ENCODE results near the gene ATXN1L.
"Not testable (repeated sequence)": the region's sequence is repeated elsewhere in the genome, so short reads cannot be mapped to it uniquely, and the experiment has no call there.

Gene ATXN1L

GRCh38 chr16:71845639-71846430 lies at the start of gene ATXN1L:
Gene ATXN1L (plus strand): TSS chr16:71845976. CDS start chr16:71849741, 3,765 bp downstream.
- in situ Hi-C loops (cut with HindIII; ENCODE audit: low sequenced_read_pairs): no loop called here

- in situ Hi-C loops (cut with HindIII; ENCODE audit: low sequenced_read_pairs): no loop called here
Observed at GRCh38 chr16:71796501-71797097, 49.2 kb upstream of the ATXN1L start.

GRCh38 chr16:71803305-71803690 lies 42.5 kb upstream of the ATXN1L start:
- in situ Hi-C loops (cut with HindIII; ENCODE audit: low sequenced_read_pairs): no loop called here

- in situ Hi-C loops (cut with HindIII; ENCODE audit: low sequenced_read_pairs): no loop called here
Observed at GRCh38 chr16:71807905-71808592, 37.7 kb upstream of the ATXN1L start.

GRCh38 chr16:71808593-71809459 lies 37.0 kb upstream of the ATXN1L start, which contains the start of gene AP1G1:
Gene AP1G1 (minus strand): TSS chr16:71808834. CDS start chr16:71789479, 19,355 bp downstream.
- in situ Hi-C loops (cut with HindIII; ENCODE audit: low sequenced_read_pairs): no loop called here

- in situ Hi-C loops (cut with HindIII; ENCODE audit: low sequenced_read_pairs): not testable (repeated sequence)
Observed at GRCh38 chr16:71810155-71810530, 35.6 kb upstream of the ATXN1L start.

GRCh38 chr16:71811261-71811803 lies 34.4 kb upstream of the ATXN1L start:
- in situ Hi-C loops (cut with HindIII; ENCODE audit: low sequenced_read_pairs): no loop called here

- in situ Hi-C loops (cut with HindIII; ENCODE audit: low sequenced_read_pairs): not testable (repeated sequence)
Observed at GRCh38 chr16:71817155-71817500, 28.6 kb upstream of the ATXN1L start.

- in situ Hi-C loops (cut with HindIII; ENCODE audit: low sequenced_read_pairs): loop anchor here (5.0 kb wide), 3 partner anchors 39 to 89 kb away; no protein-coding TSS in a partner anchor
Observed at GRCh38 chr16:71826533-71827017, 19.2 kb upstream of the ATXN1L start.

- in situ Hi-C loops (cut with HindIII; ENCODE audit: low sequenced_read_pairs): loop anchor here (5.0 kb wide), 1 partner anchor 102 kb away; no protein-coding TSS in a partner anchor
Observed at GRCh38 chr16:71830359-71830758, 15.4 kb upstream of the ATXN1L start.

GRCh38 chr16:71831698-71832097 lies 14.1 kb upstream of the ATXN1L start:
- in situ Hi-C loops (cut with HindIII; ENCODE audit: low sequenced_read_pairs): loop anchor here (5.0 kb wide), 1 partner anchor 101 kb away; no protein-coding TSS in a partner anchor

GRCh38 chr16:71832112-71832511 lies 13.7 kb upstream of the ATXN1L start:
- in situ Hi-C loops (cut with HindIII; ENCODE audit: low sequenced_read_pairs): loop anchor here (5.0 kb wide), 1 partner anchor 100 kb away; no protein-coding TSS in a partner anchor

GRCh38 chr16:71834291-71834690 lies 11.5 kb upstream of the ATXN1L start:
- in situ Hi-C loops (cut with HindIII; ENCODE audit: low sequenced_read_pairs): loop anchor here (5.0 kb wide), 1 partner anchor 98 kb away; no protein-coding TSS in a partner anchor

GRCh38 chr16:71837150-71837549 lies 8.6 kb upstream of the ATXN1L start:
- in situ Hi-C loops (cut with HindIII; ENCODE audit: low sequenced_read_pairs): no loop called here

- in situ Hi-C loops (cut with HindIII; ENCODE audit: low sequenced_read_pairs): no loop called here
Observed at GRCh38 chr16:71840052-71840451, 5.7 kb upstream of the ATXN1L start.

GRCh38 chr16:71843572-71843971 lies 2.2 kb upstream of the ATXN1L start:
- in situ Hi-C loops (cut with HindIII; ENCODE audit: low sequenced_read_pairs): no loop called here

GRCh38 chr16:71846431-71846830 lies 655 bp downstream of the ATXN1L start:
- in situ Hi-C loops (cut with HindIII; ENCODE audit: low sequenced_read_pairs): no loop called here

GRCh38 chr16:71847096-71847495 lies 1.3 kb downstream of the ATXN1L start:
- in situ Hi-C loops (cut with HindIII; ENCODE audit: low sequenced_read_pairs): no loop called here

- in situ Hi-C loops (cut with HindIII; ENCODE audit: low sequenced_read_pairs): no loop called here
Observed at GRCh38 chr16:71848622-71849021, 2.8 kb downstream of the ATXN1L start.

GRCh38 chr16:71851746-71852145 lies 6.0 kb downstream of the ATXN1L start:
- in situ Hi-C loops (cut with HindIII; ENCODE audit: low sequenced_read_pairs): no loop called here
